PFSK-1 (cell line): Measurements from ENCODE around the gene BNC2.

ENCODE experiments used
- POLR2AphosphoS5 ChIP-seq: IDR thresholded peaks from 2 replicates; pipeline ENCODE4 v1.6.1; 2012; ENCODE audit warnings: low read depth, mild to moderate bottlenecking, control low read depth, low read length, moderate library complexity
- SIN3A ChIP-seq: IDR thresholded peaks from 2 replicates; pipeline ENCODE4 v1.6.1; 2012; ENCODE audit warnings: mild to moderate bottlenecking, low read length, moderate library complexity, borderline replicate concordance; ENCODE audit not compliant: insufficient read depth
- TF ChIP-seq, protein P1 (sequence below), 2 experiments: IDR thresholded peaks; 2 replicates each; pipeline versions ENCODE4 v1.6.1 to v1.8.0; 2011 to 2012; ENCODE audit warnings: low read depth in 2 of 2, low read length in 2 of 2, control low read depth in 1 of 2, inconsistent platforms in 1 of 2, mild to moderate bottlenecking in 1 of 2, moderate library complexity in 1 of 2; ENCODE audit not compliant: insufficient read depth in 1 of 2

DNA sequence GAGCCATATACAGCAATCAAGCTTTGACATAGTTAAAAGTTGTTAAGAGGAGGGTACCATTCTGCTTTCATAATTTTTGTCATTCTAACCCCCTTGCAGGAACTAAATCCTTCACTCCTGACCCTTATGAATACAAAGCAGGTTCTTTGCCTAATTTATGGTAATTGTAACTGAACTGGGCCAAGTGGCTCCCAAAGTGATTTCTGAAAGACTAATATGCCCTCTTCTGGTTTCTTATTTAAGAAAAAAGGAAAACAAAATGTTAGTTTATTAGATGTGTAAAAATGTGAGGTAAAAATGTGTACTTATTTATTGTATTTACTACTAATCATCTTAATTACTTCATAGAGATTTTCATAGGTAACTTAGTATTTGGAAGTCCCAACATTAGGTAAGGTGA lies 268.5 kb downstream of the BNC2 start:
- TF ChIP-seq SIN3A (no peak), POLR2AphosphoS5 (no peak)
- TF ChIP-seq, protein P1, sequence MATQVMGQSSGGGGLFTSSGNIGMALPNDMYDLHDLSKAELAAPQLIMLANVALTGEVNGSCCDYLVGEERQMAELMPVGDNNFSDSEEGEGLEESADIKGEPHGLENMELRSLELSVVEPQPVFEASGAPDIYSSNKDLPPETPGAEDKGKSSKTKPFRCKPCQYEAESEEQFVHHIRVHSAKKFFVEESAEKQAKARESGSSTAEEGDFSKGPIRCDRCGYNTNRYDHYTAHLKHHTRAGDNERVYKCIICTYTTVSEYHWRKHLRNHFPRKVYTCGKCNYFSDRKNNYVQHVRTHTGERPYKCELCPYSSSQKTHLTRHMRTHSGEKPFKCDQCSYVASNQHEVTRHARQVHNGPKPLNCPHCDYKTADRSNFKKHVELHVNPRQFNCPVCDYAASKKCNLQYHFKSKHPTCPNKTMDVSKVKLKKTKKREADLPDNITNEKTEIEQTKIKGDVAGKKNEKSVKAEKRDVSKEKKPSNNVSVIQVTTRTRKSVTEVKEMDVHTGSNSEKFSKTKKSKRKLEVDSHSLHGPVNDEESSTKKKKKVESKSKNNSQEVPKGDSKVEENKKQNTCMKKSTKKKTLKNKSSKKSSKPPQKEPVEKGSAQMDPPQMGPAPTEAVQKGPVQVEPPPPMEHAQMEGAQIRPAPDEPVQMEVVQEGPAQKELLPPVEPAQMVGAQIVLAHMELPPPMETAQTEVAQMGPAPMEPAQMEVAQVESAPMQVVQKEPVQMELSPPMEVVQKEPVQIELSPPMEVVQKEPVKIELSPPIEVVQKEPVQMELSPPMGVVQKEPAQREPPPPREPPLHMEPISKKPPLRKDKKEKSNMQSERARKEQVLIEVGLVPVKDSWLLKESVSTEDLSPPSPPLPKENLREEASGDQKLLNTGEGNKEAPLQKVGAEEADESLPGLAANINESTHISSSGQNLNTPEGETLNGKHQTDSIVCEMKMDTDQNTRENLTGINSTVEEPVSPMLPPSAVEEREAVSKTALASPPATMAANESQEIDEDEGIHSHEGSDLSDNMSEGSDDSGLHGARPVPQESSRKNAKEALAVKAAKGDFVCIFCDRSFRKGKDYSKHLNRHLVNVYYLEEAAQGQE (IDR thresholded peaks at IDR 0.05; ENCODE audit: insufficient read depth in 1 of 2, low read depth in 2 of 2, low read length in 2 of 2), result no peak
